ENCODE results near the gene FST.

FST gene

GRCh38 chr5:53445569-53445968 is 34.9 kb upstream of the FST start:
- no peak overlapping the region for H2BK120ac ChIP-seq (ENCODE audit: insufficient read depth, low read length, poor library complexity)
- H2BK5ac ChIP-seq (ENCODE audit: low read depth, low read length, poor library complexity) = no peak overlapping the region
- no peaks in the 10 kb centered on the region for H3K9me3 ChIP-seq (ENCODE audit: insufficient read depth, low read depth, low read length)
- no peak overlapping the region for H3K4ac ChIP-seq (ENCODE audit: low read depth, low read length)
- H2AK5ac ChIP-seq (ENCODE audit: low read length) = no peak overlapping the region
- WGBS (ENCODE audit: extremely low coverage, insufficient coverage, insufficient read length) = no CpG with 5 or more reads among the region's 1 CpG
- H3K4me1 ChIP-seq (ENCODE audit: control insufficient read depth in 1 of 2, insufficient read depth in 2 of 2, low read length in 2 of 2) = no peaks in the 10 kb centered on the region
- H4K8ac ChIP-seq (ENCODE audit: low read depth, low read length) = no peak overlapping the region
- H2AFZ ChIP-seq (ENCODE audit: insufficient read depth, low read length, poor library complexity) = no peak overlapping the region
- no peak for DNase-seq
- no peaks in the 10 kb centered on the region for H3K79me1 ChIP-seq (ENCODE audit: low read length)
- H3K27ac ChIP-seq (ENCODE audit: low read depth, low read length) = no peak overlapping the region
- H4K91ac ChIP-seq (ENCODE audit: low read depth, low read length) = no peak overlapping the region
- no peaks in the 10 kb centered on the region for H3K36me3 ChIP-seq (ENCODE audit: control insufficient read depth in 1 of 2, insufficient read depth in 2 of 2, low read length in 2 of 2)
- H3K18ac ChIP-seq (ENCODE audit: low read length) = no peak overlapping the region
- no peak overlapping the region for H3K4me2 ChIP-seq (ENCODE audit: low read length)
- no peak overlapping the region for H3K4me3 ChIP-seq (ENCODE audit: low read depth, low read length)
- H3K9ac ChIP-seq (ENCODE audit: low read length) = no peak overlapping the region
- no peak overlapping the region for H4K12ac ChIP-seq (ENCODE audit: low read depth, low read length)
- no peaks in the 10 kb centered on the region for H3K27me3 ChIP-seq (ENCODE audit: insufficient read depth, low read length)
- no peak overlapping the region for H3K14ac ChIP-seq (ENCODE audit: low read length)
- H3K79me2 ChIP-seq (ENCODE audit: control insufficient read depth, insufficient read depth, low read length, poor library complexity) = no peaks in the 10 kb centered on the region
- no peak overlapping the region for H2BK12ac ChIP-seq (ENCODE audit: low read length)
- no peak overlapping the region for H3K23ac ChIP-seq (ENCODE audit: low read length)

DNA sequence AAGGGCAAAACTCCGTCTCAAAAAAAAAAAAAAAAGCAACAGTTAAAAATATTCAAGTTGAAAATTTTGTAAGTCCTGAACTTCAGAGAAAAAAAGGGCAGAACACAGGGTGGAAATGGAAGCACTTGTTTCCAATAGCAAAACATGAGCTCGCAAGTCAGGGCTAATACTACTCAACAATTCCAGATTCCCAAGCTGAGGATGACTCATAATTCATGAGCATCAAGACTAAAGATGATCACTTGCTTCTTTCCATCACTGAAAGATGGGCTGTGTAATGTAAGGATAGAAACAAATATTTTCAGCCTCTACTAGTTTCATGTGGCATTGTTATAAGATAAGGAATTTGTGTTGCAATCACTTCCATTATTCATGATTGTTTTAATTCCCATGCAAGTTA is 33.5 kb upstream of the FST start:
- no peak overlapping the region for H2AK5ac ChIP-seq (ENCODE audit: low read length)
- H3K79me1 ChIP-seq (ENCODE audit: low read length) = no peaks in the 10 kb centered on the region
- no peak overlapping the region for H3K18ac ChIP-seq (ENCODE audit: low read length)
- H3K4me3 ChIP-seq (ENCODE audit: low read depth, low read length) = no peak overlapping the region
- H4K91ac ChIP-seq (ENCODE audit: low read depth, low read length) = no peak overlapping the region
- H3K36me3 ChIP-seq (ENCODE audit: control insufficient read depth in 1 of 2, insufficient read depth in 2 of 2, low read length in 2 of 2) = no peaks in the 10 kb centered on the region
- no peak overlapping the region for H2BK120ac ChIP-seq (ENCODE audit: insufficient read depth, low read length, poor library complexity)
- no peak overlapping the region for H2BK5ac ChIP-seq (ENCODE audit: low read depth, low read length, poor library complexity)
- no peak overlapping the region for H3K14ac ChIP-seq (ENCODE audit: low read length)
- H3K23ac ChIP-seq (ENCODE audit: low read length) = no peak overlapping the region
- peak in 1 of 2 donors; percentile 29 for DNase-seq
- no peak overlapping the region for H2AFZ ChIP-seq (ENCODE audit: insufficient read depth, low read length, poor library complexity)
- no peak overlapping the region for H3K4ac ChIP-seq (ENCODE audit: low read depth, low read length)
- no CpG with 5 or more reads among the region's 2 CpGs for WGBS (ENCODE audit: extremely low coverage, insufficient coverage, insufficient read length)
- H3K9ac ChIP-seq (ENCODE audit: low read length) = no peak overlapping the region
- H3K79me2 ChIP-seq (ENCODE audit: control insufficient read depth, insufficient read depth, low read length, poor library complexity) = no peaks in the 10 kb centered on the region
- no peak overlapping the region for H2BK12ac ChIP-seq (ENCODE audit: low read length)
- no peaks in the 10 kb centered on the region for H3K27me3 ChIP-seq (ENCODE audit: insufficient read depth, low read length)
- H3K4me1 ChIP-seq (ENCODE audit: control insufficient read depth in 1 of 2, insufficient read depth in 2 of 2, low read length in 2 of 2) = no peaks in the 10 kb centered on the region
- no peaks in the 10 kb centered on the region for H3K9me3 ChIP-seq (ENCODE audit: insufficient read depth, low read depth, low read length)
- H4K8ac ChIP-seq (ENCODE audit: low read depth, low read length) = no peak overlapping the region
- H4K12ac ChIP-seq (ENCODE audit: low read depth, low read length) = no peak overlapping the region
- no peak overlapping the region for H3K27ac ChIP-seq (ENCODE audit: low read depth, low read length)
- H3K4me2 ChIP-seq (ENCODE audit: low read length) = no peak overlapping the region

DNA sequence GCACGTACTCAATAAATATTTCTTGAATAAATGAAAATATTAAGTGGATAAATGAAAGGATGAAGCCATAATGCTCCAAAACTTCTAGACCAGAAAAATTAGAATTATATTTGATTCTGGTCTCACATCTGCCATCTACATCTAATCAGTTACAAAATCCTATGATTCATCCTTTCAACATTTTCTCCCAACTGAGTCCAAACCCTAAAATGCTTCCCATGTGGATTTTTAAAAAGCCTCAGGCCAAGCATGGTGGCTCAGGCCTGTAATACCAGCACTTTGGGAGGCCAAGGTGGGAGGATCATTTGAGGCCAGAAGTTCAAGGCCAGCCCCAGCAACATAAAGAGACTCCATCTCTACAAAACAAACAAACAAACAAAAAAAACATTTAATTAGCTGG is 31.6 kb upstream of the FST start:
- Histone ChIP-seq H3K4me2 (ENCODE audit: low read length) (no peak overlapping the region), H4K91ac (ENCODE audit: low read depth, low read length) (no peak overlapping the region), H2BK120ac (ENCODE audit: insufficient read depth, low read length, poor library complexity) (no peak overlapping the region), H3K79me2 (ENCODE audit: control insufficient read depth, insufficient read depth, low read length, poor library complexity) (no peaks in the 10 kb centered on the region), H3K4ac (ENCODE audit: low read depth, low read length) (no peak overlapping the region), H3K4me1 (ENCODE audit: control insufficient read depth in 1 of 2, insufficient read depth in 2 of 2, low read length in 2 of 2) (no peaks in the 10 kb centered on the region), H3K4me3 (ENCODE audit: low read depth, low read length) (no peak overlapping the region), H3K36me3 (ENCODE audit: control insufficient read depth in 1 of 2, insufficient read depth in 2 of 2, low read length in 2 of 2) (no peaks in the 10 kb centered on the region), H3K23ac (ENCODE audit: low read length) (no peak overlapping the region), H2BK5ac (ENCODE audit: low read depth, low read length, poor library complexity) (no peak overlapping the region), H3K9me3 (ENCODE audit: insufficient read depth, low read depth, low read length) (no peaks in the 10 kb centered on the region), H4K8ac (ENCODE audit: low read depth, low read length) (no peak overlapping the region), H3K14ac (ENCODE audit: low read length) (no peak overlapping the region), H3K27ac (ENCODE audit: low read depth, low read length) (no peak overlapping the region), H3K9ac (ENCODE audit: low read length) (no peak overlapping the region), H3K79me1 (ENCODE audit: low read length) (no peaks in the 10 kb centered on the region), H3K27me3 (ENCODE audit: insufficient read depth, low read length) (no peaks in the 10 kb centered on the region), H2AK5ac (ENCODE audit: low read length) (no peak overlapping the region), H2BK12ac (ENCODE audit: low read length) (no peak overlapping the region), H4K12ac (ENCODE audit: low read depth, low read length) (no peak overlapping the region), H2AFZ (ENCODE audit: insufficient read depth, low read length, poor library complexity) (no peak overlapping the region), H3K18ac (ENCODE audit: low read length) (no peak overlapping the region)
- DNase-seq = peak; percentile 14 to 27
- WGBS (ENCODE audit: extremely low coverage, insufficient coverage, insufficient read length) = no CpG with 5 or more reads among the region's 1 CpG

GRCh38 chr5:53453898-53454718 is 26.3 kb upstream of the FST start:
- H3K9ac ChIP-seq (ENCODE audit: low read length) = no peak overlapping the region
- WGBS (ENCODE audit: extremely low coverage, insufficient coverage, insufficient read length) = no CpG with 5 or more reads among the region's 1 CpG
- H4K91ac ChIP-seq (ENCODE audit: low read depth, low read length) = no peak overlapping the region
- H3K9me3 ChIP-seq (ENCODE audit: insufficient read depth, low read depth, low read length) = no peaks in the 10 kb centered on the region
- no peak overlapping the region for H2AK5ac ChIP-seq (ENCODE audit: low read length)
- H2BK120ac ChIP-seq (ENCODE audit: insufficient read depth, low read length, poor library complexity) = no peak overlapping the region
- no peak overlapping the region for H2BK5ac ChIP-seq (ENCODE audit: low read depth, low read length, poor library complexity)
- no peak overlapping the region for H3K23ac ChIP-seq (ENCODE audit: low read length)
- no peak for DNase-seq
- no peak overlapping the region for H3K4ac ChIP-seq (ENCODE audit: low read depth, low read length)
- no peak overlapping the region for H3K18ac ChIP-seq (ENCODE audit: low read length)
- no peaks in the 10 kb centered on the region for H3K79me2 ChIP-seq (ENCODE audit: control insufficient read depth, insufficient read depth, low read length, poor library complexity)
- no peaks in the 10 kb centered on the region for H3K27me3 ChIP-seq (ENCODE audit: insufficient read depth, low read length)
- H3K36me3 ChIP-seq (ENCODE audit: control insufficient read depth in 1 of 2, insufficient read depth in 2 of 2, low read length in 2 of 2) = no peaks in the 10 kb centered on the region
- H2BK12ac ChIP-seq (ENCODE audit: low read length) = no peak overlapping the region
- no peaks in the 10 kb centered on the region for H3K4me1 ChIP-seq (ENCODE audit: control insufficient read depth in 1 of 2, insufficient read depth in 2 of 2, low read length in 2 of 2)
- no peak overlapping the region for H3K27ac ChIP-seq (ENCODE audit: low read depth, low read length)
- H3K4me2 ChIP-seq (ENCODE audit: low read length) = no peak overlapping the region
- H3K4me3 ChIP-seq (ENCODE audit: low read depth, low read length) = no peak overlapping the region
- no peak overlapping the region for H2AFZ ChIP-seq (ENCODE audit: insufficient read depth, low read length, poor library complexity)
- no peak overlapping the region for H4K8ac ChIP-seq (ENCODE audit: low read depth, low read length)
- H4K12ac ChIP-seq (ENCODE audit: low read depth, low read length) = no peak overlapping the region
- no peaks in the 10 kb centered on the region for H3K79me1 ChIP-seq (ENCODE audit: low read length)
- no peak overlapping the region for H3K14ac ChIP-seq (ENCODE audit: low read length)

Measured in trophoblast cell (in vitro differentiated cells and primary cell).